ENCODE measurements around the gene ACTRT1.

GRCh38 chrX:128078545-128078944, 26.3 kb upstream of the ACTRT1 start:
- TF ChIP-seq, protein P1, sequence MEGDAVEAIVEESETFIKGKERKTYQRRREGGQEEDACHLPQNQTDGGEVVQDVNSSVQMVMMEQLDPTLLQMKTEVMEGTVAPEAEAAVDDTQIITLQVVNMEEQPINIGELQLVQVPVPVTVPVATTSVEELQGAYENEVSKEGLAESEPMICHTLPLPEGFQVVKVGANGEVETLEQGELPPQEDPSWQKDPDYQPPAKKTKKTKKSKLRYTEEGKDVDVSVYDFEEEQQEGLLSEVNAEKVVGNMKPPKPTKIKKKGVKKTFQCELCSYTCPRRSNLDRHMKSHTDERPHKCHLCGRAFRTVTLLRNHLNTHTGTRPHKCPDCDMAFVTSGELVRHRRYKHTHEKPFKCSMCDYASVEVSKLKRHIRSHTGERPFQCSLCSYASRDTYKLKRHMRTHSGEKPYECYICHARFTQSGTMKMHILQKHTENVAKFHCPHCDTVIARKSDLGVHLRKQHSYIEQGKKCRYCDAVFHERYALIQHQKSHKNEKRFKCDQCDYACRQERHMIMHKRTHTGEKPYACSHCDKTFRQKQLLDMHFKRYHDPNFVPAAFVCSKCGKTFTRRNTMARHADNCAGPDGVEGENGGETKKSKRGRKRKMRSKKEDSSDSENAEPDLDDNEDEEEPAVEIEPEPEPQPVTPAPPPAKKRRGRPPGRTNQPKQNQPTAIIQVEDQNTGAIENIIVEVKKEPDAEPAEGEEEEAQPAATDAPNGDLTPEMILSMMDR (IDR thresholded peaks at IDR 0.05; ENCODE audit: low read depth, low read length, missing input control) = no peak
- TF ChIP-seq RAD21 (IDR thresholded peaks at IDR 0.05) = no peak
- no peak for TF ChIP-seq JUND (IDR thresholded peaks at IDR 0.05)
- TF ChIP-seq, protein P2, sequence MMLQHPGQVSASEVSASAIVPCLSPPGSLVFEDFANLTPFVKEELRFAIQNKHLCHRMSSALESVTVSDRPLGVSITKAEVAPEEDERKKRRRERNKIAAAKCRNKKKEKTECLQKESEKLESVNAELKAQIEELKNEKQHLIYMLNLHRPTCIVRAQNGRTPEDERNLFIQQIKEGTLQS (IDR thresholded peaks at IDR 0.05) = no peak
- no peak for TF ChIP-seq HNF4A (conservative IDR thresholded peaks at IDR 0.05)
- TF ChIP-seq TAF1 (conservative IDR thresholded peaks at IDR 0.05) = no peak
- TF ChIP-seq HNF4G (IDR thresholded peaks at IDR 0.05) = no peak
- no peak for TF ChIP-seq YY1 (IDR thresholded peaks at IDR 0.05)
